DMS153 treated with DMSO at 0.1 percent for 48 hours (cell line): ENCODE data around the gene UQCRC2.
A peak's percentile ranks its signal among the peaks of the same experiment; 100 is the strongest.
"Not testable (repeated sequence)": the region's sequence is repeated elsewhere in the genome, so short reads cannot be mapped to it uniquely, and the experiment has no call there.

Experiments
- DNase-seq: peaks from one replicate; lab custom pipeline; 2025; ENCODE audit not compliant: unreplicated experiment; lab: John Stamatoyannopoulos, UW

The UQCRC2 gene

DNA sequence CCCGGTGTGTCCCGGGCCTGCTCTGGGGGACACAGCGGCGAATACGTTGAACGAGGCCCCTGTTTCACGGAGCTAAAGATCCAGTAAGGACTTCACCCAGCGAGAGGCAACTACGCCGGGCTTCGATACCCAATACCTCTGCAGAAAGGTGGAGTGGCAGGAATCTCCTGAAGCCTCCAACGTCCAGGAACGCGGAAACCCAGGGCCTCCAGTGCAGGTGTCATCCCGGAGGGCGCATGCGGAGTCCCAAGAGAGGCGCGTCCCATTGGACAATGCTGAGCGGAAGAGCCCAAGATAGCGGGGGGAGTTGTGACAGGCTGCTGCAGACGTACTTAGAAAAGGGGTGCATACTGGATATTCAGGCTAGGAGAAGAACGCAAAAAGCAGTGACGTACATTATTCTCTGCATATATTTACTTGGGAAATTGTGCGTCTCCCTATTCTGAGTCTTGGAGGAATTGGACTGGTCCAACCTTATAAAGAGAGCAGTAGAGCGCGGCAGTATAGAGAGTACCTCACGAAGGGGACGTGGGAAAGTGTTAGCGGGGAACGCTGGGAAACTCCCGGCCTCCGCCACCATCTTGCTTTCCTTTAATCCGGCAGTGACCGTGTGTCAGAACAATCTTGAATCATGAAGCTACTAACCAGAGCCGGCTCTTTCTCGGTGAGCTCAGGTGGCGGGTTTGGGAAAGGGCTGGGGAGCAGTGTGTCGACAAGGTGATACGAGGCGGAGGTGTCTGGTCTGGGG, at the start of gene UQCRC2:
Gene UQCRC2, plus strand, starts transcription at position 569 of the 748 bp plus-strand sequence. Its CDS starts 63 bp downstream, at position 632.
- peak; percentile 98 for DNase-seq

DNA sequence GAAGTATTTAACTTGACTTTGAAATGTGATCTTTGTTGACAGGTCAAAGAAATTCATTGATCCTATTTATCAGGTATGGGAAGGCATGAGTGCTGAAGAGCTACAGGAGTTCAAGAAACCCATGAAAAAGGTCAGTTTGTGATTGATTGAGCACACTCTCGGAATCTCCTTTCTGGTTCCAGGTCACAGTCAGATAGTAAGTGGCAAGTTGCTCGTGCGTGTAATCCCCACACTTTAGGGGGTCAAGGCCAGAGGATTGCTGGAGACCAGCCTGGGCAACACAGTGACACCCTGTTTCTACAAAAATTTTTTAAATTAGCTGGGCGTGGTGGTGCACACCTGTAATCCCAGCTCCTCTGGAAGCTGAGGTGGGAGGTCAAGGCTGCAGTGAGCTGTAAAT, 20.5 kb upstream of the UQCRC2 start:
- DNase-seq = not testable (repeated sequence)

GRCh38 chr16:21933316-21933715, 19.8 kb upstream of the UQCRC2 start:
- not testable (repeated sequence) for DNase-seq

GRCh38 chr16:21933790-21934189, 19.4 kb upstream of the UQCRC2 start:
- not testable (repeated sequence) for DNase-seq

DNA sequence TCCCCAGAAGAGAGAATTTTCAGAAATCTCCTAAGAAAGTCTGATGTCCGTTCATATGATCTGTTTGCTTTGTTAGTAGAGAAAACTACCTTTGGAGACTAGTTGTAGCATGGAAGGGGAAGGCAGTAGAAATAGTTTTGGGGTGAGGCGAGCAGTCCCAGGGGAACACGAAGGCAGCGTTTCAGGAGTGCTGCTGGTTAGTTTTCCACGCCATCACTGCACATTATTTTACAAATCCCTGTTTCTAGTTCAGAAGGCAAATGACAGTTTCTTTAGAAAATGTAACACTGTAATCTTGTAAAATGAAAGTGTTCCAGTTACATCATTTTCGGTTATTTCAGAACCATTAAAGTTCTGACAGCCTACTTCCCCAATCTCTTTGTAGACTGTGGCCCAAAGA, 16.9 kb upstream of the UQCRC2 start:
- DNase-seq = not testable (repeated sequence)

- DNase-seq = no peak
Measured at GRCh38 chr16:21937336-21937829, 15.8 kb upstream of the UQCRC2 start.

DNA sequence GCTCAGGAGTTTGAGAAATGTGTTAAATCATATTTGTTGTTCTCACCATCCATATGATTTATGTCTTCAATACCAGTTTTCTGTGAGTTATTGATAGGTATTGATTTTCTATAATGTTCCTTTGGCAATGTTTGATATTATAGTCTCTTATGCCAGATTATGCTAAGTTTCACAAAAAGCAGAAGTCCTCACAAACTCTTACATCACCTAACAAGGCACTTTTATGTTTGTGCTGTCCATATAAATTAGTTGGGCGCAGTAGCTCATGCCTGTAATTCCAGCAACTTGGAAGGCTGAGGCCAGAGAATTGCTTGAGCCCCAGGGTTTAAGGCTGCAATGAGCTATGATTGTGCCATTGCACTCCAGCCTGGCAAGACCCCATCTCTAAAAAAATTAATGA, 12.6 kb upstream of the UQCRC2 start:
- DNase-seq = no peak

GRCh38 chr16:21943571-21943970, 9.6 kb upstream of the UQCRC2 start:
- no peak for DNase-seq

DNA sequence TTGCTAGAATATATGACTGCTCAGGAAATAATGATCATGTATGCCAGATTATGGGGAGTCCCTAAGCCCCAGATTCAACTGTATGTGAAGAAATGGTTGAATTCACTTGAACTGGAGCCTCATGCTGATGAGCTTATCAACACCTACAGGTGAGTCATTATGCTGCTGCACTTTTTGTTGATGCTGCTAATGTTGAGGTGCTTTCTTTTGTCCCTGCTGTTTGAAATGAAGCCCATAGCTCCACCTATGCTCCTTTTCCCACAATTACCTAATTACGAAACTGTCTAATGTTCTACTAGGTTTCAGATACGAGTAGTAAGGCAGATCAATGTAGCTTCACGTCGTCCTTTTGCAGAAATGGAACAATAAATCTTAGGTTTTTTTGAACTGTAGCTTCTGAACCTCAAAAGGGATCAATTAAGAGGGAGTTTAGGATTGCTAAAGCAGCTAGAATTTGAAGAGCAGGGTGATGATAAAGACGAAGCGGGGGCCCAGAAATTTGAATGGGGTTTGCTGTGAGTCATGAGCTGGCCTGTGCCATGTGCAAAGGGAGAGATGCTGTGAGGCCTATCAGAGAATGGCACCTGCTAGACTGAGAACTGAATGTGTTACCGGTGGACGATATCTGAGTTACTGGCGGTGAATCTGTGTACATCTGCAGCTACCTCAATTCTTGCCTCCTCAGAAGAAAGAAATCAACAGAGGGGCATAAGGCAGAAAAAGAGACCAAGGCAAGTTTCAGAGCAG, 6.1 kb upstream of the UQCRC2 start:
- DNase-seq = no peak

DNA sequence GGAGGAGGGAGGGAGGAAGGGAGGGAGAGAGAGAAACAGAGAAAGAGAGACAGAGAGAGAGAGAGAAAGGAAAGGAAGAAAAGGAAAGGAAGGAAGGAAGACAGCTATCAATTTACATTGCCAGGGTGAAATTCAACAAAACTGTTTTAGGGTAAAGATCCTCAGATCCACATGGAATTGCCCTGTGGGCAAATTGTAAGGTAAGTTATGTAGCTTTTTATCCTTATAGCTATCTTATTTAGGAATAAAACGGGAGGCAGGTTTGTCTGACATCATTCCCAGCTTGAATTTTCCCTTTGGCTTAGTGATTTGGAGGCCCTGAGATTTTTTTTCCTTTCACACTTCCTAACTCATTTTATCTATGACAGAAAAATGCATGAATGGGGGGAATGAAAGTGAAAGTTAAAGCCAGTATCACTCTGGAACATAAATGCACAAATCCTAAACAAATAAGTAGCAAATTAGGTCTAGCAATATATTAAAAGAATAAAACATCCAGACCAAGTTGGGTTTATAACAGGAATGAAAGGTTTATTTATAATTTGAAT, 3.4 kb upstream of the UQCRC2 start:
- DNase-seq = no peak

DNA sequence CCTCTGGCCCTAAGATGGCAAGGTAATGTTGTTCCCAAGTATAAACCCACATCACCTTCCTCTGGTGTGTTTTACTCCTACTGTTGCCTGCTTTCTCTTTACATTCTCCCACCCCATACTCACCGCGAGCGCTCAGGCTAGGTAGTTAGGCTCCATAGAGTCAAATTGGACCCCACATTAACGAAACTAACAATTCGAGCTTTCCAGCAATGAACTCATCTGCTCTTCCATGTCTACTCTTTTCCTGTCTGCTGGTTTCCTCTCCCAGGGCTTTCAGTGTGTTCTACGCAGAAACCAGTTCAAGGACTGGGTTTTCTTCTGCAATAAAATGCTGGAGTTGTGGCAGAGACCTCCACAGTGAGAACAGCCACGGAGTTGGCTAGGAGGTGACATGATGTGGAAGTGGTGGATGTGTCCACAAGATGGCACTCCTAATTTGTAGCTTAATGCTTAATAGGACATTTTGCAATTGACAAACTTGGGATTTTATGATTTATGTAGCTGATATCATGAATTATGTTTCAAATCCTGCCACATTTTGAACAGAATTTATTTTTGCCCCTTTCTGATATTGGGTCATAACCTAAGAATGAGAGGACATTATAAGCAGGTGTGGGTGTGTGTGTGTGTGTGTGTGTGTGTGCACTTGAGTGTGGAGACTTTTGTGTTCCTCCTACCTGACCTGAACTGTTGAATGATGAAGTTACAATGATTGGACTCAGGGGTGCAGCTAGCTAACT, 2.2 kb upstream of the UQCRC2 start:
- no peak for DNase-seq

GRCh38 chr16:21952040-21952792, 945 bp upstream of the UQCRC2 start:
- peak; percentile 8 for DNase-seq

- no peak for DNase-seq
Measured at GRCh38 chr16:21953541-21953902, 361 bp downstream of the UQCRC2 start.

- DNase-seq = no peak
Measured at GRCh38 chr16:21957714-21958346, 4.7 kb downstream of the UQCRC2 start.

DNA sequence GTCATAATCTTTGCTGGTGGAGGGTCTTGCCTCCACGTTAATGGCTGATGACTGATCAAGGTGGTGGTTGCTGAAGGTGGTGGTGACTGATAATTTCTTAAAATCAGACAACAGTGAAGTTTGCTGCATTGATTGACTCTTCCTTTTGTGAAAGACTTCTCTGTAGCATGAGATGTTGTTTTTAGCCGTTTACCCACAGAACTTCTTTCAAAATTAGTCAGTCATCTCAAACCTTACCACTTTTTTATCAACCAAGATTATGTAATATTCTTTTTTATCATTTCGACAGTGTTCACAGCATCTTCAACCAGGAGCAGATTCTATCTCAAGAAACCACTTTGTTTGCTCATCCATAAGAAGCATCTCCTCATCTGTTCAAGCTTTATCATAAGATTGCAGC, 5.9 kb downstream of the UQCRC2 start:
- no peak for DNase-seq

GRCh38 chr16:21962475-21962874, 9.3 kb downstream of the UQCRC2 start:
- no peak for DNase-seq

DNA sequence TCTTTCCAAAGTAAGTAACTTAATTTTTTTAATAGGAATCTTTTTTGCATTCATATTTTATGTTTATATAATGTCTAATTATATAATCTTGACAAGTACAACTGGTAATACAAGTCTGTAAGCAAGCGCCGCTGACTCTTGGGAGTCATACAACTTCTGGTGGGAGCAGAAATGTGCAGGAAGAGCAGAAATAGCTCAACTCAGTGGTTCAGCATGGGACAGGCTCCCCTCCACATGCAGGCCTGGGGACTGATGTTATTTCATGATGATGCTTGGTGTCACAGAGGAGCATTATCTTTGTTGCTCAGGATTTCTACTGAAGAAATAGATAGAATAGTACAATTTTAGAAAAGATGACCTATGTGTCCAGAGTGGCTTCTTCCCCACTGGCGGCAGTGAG, 10.7 kb downstream of the UQCRC2 start:
- DNase-seq = no peak

- DNase-seq = no peak
Measured at GRCh38 chr16:21964353-21964752, 11.2 kb downstream of the UQCRC2 start.

GRCh38 chr16:21971856-21972255, 18.7 kb downstream of the UQCRC2 start:
- DNase-seq = no peak

DNA sequence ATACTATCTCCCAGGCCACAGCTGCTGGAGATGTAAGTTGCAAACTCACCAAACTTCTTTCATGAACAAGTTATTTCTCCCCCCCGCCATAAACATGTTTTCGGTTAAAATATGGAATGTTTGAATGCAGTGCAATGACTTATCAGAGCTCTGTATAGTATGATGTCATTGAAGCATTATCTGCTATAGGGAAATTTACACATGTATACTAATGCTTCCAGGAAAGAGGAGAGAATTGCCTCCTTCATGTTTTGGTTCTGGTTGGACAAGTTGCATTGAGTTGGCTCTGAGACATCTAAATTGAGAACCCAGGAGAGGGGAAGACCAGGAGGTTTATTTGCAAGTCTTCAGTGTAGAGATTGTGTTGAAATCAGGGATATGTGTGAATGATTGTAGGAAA, 20.8 kb downstream of the UQCRC2 start:
- no peak for DNase-seq
